HG03442 (cell line): ENCODE data around the gene FGF6.
"Not testable (repeated sequence)": the region's sequence is repeated elsewhere in the genome, so short reads cannot be mapped to it uniquely, and the experiment has no call there.

ENCODE experiments used
- ATAC-seq: cut with Tn5 transposase; IDR thresholded peaks from one replicate; pipeline ENCODE4 v1.9.1; 2021; ENCODE audit warnings: mild to moderate bottlenecking, moderate library complexity; ENCODE audit not compliant: unreplicated experiment

Gene FGF6

DNA sequence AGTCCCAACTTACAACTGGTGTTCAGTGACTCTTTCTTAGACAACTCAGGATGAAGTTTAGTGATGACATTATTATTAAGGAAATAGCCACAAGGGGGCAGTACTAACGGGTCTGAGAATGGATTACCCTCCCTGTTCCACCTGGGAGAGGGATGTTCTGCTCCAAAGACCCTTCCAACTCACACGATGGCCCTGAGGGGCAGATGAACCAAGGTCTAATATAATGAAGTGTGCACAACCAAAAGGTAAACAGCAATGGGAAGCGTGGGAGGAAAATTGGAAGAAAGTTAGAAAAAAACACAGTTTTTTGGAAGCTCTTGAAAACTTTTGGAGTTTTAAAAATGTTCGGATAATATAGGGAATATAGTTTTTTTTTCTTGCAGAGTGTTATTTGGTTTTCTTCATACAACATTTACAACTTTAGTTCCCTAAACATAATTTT is 24.0 kb downstream of the FGF6 start:
- ATAC-seq = no peak

DNA sequence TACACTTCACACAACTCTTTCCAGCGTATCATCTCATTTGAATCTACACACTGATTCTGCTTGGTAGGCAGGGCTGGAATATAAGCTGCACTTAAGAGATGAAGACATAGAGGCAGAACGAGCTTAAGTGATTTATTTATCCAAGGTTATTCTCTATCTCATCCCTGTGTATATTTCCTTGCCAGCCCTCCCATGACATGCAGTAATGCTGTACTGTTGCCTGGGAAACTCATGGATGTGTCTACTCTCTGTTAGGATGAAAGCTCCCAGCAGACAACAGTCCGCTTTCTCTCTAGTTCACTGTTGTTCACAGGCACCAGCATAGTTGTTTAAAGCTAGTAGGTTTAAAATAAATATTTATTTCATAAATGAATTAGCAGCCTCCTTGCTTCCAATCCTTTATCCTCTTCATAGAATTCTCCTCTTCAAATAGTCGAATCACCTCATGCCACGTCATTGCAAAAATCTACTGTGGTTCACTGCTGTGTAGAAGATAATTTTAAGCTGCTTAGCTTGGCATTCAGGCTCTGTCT is 25.4 kb downstream of the FGF6 start:
- ATAC-seq = no peak

DNA sequence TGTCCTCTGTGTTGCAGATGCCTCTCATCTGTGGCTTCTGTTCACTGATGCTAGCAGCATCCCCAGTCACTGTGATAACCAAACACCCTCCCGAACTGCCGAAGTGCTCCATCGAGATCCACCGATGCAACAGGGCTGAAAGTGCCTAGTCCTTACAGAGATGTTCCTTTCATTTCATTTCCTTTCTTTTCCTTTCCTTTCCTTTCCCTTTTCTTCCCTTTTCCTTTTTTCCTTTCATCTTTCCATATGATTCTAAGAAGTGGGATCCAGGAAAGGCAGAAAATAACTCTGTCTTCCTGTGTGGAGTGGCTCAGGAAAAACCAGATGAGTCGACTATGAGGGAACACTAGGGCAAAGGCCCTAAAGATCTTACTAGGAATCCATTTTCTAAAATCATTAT is 26.7 kb downstream of the FGF6 start:
- no peak for ATAC-seq

DNA sequence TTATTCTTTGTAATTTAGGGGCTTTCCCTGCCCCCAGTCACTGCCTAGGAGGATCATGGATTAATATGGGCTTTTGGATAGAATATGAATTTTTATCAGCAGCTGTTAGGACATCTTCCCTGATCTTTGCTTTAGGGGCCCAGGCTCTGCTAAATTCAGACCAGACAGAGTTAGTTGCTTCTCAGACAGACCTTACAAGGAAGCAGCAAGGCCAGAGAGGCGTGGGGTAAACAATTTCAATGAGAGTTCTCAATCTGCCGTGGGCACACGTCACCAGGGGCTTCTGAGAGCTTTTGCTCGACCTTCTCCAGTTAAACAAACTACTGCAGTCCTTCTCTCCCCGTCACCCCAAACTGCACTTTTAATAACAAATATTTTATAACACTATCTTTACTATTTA is 27.7 kb downstream of the FGF6 start:
- ATAC-seq = no peak

DNA sequence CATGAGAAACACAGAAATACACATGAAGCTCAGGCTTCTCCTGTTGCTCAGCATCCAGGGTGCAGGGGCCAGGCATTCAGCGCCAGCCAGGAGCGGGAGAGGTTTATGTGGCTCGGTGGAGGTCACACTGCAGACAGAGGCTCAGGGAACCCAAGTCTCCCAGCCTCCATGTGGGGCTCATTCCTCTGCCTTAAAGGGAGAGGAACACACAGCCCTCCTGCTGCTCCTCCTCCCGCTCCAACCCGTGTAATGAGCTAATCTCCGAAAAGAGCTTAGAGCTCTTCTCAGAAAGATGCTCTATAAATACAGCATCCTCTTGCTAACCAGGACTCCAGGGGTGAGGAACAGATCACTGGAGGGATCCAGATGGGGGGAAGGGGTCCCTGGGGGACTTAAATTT is 28.2 kb downstream of the FGF6 start:
- ATAC-seq = no peak

DNA sequence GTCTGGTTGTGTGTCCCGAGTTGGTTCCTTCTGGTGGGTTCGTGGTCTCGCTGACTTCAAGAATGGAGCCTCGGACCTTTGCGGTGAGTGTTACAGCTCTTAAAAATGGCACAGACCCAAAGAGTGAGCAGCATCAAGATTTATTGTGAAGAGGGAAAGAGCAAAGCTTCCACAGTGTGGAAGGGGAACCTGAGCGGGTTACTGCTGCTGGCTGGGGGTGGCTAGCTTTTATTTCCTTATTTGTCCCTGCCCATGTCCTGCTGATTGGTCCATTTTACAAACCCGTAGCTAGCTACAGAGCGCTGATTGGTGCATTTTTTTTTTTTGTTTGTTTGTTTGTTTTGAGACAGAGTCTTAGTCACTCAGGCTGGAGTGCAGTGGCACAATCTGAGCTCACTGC is 29.3 kb downstream of the FGF6 start:
- no peak for ATAC-seq

DNA sequence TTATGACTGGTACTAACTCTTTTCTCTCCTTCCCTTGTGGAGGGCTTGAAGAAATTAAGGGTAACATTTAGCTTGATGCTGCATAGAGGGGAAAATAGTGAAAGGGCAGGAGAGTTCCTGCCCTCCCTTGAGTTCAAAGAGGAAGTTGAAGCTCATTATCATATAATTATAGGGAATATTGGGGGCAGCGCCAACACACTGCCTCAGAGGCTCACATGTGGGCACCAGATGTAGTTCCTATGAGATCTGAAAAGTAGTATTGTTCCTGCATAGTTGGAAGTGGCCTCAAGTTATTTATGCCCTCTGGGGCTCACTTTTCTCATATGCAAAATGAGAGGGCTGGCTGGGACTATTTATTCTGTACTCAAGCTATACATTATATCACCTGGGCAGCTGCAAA is 33.1 kb downstream of the FGF6 start:
- no peak for ATAC-seq

DNA sequence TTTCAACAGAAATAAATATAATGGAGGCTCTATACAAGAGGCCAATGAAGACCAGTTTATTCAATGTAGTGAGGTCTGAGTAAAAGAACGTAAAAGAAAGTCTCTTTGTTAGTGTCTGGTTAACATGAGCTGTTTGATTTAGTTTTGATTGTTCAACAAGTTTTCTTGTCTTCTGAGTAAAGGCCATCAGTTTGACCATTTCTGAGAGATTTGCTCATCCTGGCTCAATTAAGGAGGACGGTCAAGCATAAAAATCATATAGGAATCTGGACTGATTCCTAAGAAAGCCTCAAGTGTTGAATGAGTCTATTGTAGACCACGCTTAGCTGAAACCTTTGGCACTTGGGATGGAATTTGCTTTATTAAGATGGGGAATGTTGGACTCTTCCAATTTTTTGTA is 33.6 kb downstream of the FGF6 start:
- no peak for ATAC-seq

DNA sequence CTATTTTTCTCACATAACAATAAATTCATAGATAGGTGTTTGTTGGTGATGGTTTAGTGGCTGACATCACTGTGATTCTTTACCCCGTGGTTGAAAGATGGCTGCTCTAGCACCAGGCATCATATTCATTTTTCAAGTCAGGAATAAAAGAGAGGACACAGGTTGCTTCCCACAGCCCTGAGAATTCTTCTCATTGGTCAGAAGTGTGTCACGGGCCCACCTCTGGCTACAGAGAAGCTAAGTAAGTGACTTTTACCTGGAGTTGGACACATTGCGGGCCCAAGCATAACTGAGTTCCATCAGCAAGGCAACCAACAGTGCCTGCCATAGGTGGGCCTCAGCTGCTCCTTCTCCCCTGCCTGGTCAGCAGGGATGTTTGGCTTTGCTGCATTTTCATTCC is 38.5 kb downstream of the FGF6 start:
- no peak for ATAC-seq

DNA sequence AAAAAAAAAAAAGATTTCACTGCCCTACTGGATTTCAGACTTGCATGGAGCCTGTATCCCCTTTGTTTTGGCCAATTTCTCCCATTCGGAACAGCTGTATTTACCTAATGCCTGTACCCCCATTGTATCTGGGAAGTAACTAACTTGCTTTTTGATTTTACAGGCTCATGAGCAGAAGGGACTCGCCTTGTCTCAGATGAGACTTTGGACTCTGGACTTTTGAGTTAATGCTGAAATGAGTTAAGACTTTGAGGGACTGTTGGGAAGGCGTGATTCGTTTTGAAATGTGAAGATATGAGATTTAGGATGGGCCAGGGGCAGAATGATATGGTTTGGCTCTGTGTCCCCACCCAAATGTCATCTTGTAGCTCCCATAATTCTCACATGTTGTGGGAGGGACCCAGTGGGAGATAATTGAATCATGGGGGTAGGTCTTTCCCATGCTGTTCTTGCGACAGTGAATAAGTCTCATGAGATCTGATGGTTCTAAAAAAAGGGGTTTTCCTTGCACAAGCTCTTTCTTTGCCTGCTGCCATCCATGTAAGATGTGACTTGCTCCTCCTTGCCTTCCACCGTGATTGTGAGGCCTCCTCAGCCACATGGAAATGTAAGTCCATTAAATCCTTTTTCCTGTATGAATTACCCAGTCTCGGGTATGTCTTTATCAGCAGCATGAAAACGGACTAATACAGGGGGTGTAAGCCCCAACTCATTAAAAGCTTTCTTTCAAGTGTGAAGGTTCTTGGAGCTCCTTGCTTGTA is 40.6 kb downstream of the FGF6 start:
- not testable (repeated sequence) for ATAC-seq

DNA sequence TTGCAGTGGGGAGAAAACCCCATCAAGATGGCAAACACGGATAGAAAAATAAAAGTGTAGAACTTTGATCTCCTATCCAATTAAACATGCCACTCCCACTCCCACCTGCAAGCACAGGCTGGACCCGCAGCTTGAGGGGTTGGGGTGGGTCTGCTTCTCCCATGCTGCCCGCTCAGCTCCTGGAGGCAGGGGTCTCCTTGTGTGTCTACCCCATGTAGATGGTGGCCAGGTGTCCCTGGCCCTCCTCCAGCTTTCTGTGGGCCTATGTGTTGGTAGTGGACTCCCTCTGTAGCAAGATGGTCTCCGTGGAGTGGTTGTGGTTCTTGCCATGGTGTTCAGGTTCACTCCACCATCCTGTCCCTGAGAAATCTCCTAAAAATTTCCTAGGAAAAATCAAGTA is 42.6 kb downstream of the FGF6 start:
- ATAC-seq = no peak

DNA sequence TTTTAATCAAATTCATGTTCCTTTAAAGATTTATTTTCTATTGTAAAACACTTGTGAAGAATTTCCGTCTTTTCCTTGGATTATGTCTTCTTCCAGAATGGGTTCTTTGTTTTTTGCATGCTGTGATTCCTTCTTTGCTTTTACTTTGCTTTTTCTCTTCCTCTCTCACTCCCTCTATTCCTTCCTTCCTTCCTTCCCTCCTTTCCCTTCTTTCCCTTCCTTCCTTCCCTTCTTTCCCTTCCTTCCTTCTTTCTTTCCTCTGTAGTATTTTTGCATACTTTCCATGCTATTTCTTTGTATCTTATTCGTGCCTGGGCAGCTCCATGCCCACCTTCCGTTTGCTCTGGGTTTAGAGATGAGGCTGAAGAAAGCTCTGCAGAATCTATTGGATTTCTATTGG is 44.5 kb downstream of the FGF6 start:
- no peak for ATAC-seq

DNA sequence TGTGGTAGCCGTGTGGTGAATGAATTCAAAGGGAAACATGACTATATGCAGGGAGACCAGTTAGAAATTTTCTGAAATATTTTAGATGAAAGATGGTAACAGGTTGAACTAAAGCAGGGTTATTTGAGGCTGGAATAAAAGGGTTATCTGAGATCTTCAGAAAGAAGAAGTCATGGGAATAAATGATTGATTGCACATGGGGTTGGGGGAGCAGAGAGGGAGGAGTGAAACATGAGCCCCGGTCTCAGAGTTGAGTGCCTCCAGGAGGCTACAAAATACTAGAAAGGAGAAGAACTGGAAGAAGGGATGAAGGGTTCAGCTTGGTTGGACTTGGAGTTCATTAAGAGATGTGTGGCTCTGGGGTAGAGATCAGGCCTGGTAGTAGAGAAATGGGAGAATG is 49.8 kb downstream of the FGF6 start:
- ATAC-seq = no peak

DNA sequence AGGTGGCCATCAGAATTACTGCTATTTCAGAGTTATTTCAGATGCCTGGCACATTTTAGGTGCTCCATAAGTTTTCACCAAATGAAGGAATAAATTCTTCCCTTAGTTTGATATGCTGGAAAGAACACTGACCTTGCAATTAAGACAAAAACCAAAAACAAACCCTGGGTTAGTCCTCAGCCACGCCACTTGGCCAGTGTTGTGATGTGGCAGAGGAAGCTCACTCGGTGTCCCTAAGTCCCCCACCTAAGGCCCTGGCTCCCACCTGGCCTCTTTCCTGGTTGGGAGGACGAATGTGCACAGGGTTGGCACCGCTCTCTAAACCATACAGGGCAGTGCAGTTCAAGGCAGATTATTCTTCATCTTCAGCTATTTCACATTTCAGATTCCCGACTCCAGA is 52.4 kb downstream of the FGF6 start:
- ATAC-seq = no peak

DNA sequence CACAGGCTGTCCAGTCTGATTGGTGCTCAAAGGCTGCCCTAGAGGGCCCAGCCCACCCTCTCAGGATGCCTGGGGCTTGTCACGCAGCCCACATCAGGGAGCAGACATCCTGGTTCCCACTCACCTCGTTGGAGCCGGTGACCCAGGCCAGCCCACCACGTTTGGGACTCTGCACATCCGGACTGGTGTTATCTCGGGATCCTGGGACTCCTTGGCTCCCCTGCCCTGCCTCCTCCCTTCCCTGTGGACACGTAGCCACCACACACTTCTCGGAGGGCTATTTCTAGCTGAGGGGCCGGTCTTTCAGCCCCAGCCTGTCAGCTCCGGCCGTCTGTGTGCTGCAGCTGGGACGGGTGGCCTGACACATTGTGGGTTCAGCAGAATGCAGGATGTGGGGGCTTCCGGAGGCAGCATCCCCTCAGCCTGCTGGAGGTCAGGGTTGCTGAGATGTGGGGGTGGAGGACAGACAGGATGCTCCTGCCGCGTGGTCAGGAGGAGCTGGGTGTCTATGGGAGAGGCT is 53.3 kb downstream of the FGF6 start:
- ATAC-seq = no peak

DNA sequence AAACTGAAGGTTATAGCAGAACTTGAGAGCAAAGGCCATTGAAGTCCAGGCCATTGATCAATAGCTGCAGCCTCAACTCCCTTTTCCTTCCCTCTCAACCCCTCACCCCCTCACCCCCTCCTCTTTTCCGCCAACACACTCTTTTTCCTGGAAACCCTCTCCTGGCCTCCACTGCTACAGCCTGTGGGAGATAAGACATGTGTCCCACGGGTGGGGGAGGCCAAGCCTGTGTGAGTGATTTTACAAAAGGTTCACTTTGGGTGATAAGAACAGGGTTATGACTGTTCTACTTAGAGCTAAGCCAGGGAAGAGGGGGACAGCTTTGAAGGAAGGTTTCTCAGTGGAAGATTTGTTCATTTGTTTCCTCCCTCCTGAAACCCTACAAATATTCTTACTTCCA is 57.0 kb downstream of the FGF6 start:
- ATAC-seq = no peak

DNA sequence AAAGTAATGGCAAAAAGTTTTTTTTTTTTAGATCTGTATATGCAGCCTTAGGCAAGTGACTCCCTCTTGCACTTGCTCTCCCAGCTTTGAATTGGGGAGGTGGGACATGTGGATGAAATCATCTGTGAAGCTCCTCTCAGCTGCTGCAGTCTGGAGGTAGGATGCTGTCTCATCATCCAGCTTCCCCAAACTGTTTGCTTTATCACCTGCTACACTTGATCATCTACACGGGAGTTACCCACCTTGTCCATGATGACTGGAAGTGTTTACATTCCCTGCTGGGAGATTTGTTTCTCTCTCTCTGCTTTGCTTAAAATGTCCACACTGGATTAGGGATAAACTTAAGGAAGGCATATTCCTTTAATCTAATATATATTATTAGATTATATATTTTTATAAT is 57.6 kb downstream of the FGF6 start:
- ATAC-seq = no peak

DNA sequence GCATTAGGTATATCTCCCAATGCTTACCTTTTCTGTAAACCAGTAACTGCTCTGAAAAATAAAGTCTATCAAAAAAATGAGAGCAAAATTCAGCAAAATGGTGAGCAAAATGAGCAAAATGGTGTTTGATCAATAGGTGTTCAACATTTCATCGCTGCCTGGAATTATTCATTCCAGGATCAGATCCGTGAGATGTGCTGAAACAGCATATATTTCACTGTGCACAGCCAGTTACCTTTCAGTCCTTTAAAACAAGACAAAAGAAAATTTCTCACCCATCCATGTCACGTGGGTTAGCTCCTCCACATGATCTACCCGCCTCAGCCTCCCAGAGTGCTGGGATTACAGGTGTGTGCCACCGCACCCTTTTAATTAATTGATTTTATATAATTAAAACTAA is 58.0 kb downstream of the FGF6 start:
- ATAC-seq = no peak

DNA sequence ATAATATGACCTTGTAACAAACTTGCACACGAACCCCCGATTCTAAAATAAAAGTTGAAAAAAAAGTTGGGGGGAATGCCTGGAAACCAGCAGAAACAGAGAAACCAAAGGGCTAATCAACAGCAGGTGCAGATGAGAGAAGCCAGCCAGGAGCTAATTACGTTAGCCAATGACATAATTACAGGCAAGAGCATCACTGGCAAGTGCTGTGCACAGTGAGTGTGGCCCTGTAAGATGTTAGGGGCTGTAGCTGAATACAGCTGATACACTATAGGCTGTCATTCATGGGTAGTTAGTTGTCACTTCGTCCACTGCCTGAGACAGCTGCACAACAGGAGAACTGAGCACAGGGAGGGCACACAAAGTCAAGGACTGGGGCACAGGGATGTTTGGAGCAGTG is 58.8 kb downstream of the FGF6 start:
- no peak for ATAC-seq
